GM23338 (cell line): ENCODE measurements around the gene SRPK2. TPM values are rescaled to one million over a fixed set of nuclear protein-coding genes. Genes with fewer than 3 reads are reported as not detected.
"Not testable (repeated sequence)": the region's sequence is repeated elsewhere in the genome, so short reads cannot be mapped to it uniquely, and the experiment has no call there.

Experiments used
- ATAC-seq: fragments of 200-7000 bp; cut with Tn5 transposase; 3 replicates; pipeline ENCODE4 v1.9.1; 2020
- DNase-seq: peaks from one replicate; pipeline ENCODE4 v3.0.0-alpha.2; 2015; ENCODE audit warnings: low spot score
- H2AFZ ChIP-seq: fragments of 200-600 bp; sonication (generic); 2 replicates; pipeline ENCODE4 v1.8.0; 2016; ENCODE audit warnings: antibody characterized with exemption, mild to moderate bottlenecking, moderate library complexity
- H3F3A ChIP-seq: fragments of 200-600 bp; sonication (generic); replicated peaks from 2 replicates; pipeline ENCODE4 v1.8.0; 2017; ENCODE audit warnings: antibody characterized with exemption, mixed run types, low read depth
- H3K27ac ChIP-seq: fragments of 200-600 bp; sonication (generic); 2 replicates; pipeline ENCODE4 v1.6.1; 2016; ENCODE audit warnings: low read depth
- H3K27me3 ChIP-seq: fragments of 200-600 bp; sonication (generic); 2 replicates; pipeline ENCODE4 v1.8.0; 2016; ENCODE audit warnings: mild to moderate bottlenecking, mixed run types, moderate library complexity; ENCODE audit not compliant: insufficient read depth
- H3K36me3 ChIP-seq: fragments of 200-600 bp; sonication (generic); 2 replicates; pipeline ENCODE4 v1.8.0; 2016; ENCODE audit warnings: mild to moderate bottlenecking; ENCODE audit not compliant: insufficient read depth
- H3K4me1 ChIP-seq: fragments of 200-600 bp; sonication (generic); 2 replicates; pipeline ENCODE4 v1.8.0; 2016; ENCODE audit warnings: mild to moderate bottlenecking, moderate library complexity; ENCODE audit not compliant: insufficient read depth
- H3K4me2 ChIP-seq: fragments of 200-600 bp; sonication (generic); 2 replicates; pipeline ENCODE4 v1.7.1; 2017; ENCODE audit warnings: mixed run types
- H3K4me3 ChIP-seq: fragments of 200-600 bp; sonication (generic); 2 replicates; pipeline ENCODE4 v1.6.1; 2016; ENCODE audit warnings: mixed run types
- H3K79me2 ChIP-seq: fragments of 200-600 bp; sonication (generic); replicated peaks from 2 replicates; pipeline ENCODE4 v1.8.0; 2017; ENCODE audit warnings: mild to moderate bottlenecking; ENCODE audit not compliant: insufficient read depth
- H3K9me2 ChIP-seq: fragments of 200-600 bp; sonication (generic); 2 replicates; pipeline ENCODE4 v1.8.0; 2017; ENCODE audit not compliant: insufficient read depth
- H4K20me1 ChIP-seq: fragments of 200-600 bp; sonication (generic); replicated peaks from 2 replicates; pipeline ENCODE4 v1.8.0; 2017; ENCODE audit warnings: mild to moderate bottlenecking; ENCODE audit not compliant: insufficient read depth
- H3K27ac Mint-ChIP-seq: 2 replicates; pipeline ENCODE4 v1.8.0; 2020; ENCODE audit warnings: inconsistent platforms, mild to moderate bottlenecking, moderate library complexity, mixed read lengths
- H3K27me3 Mint-ChIP-seq: 3 replicates; pipeline ENCODE4 v1.8.0; 2022; ENCODE audit warnings: low read depth, mild to moderate bottlenecking, moderate library complexity, mixed read lengths, inconsistent platforms; ENCODE audit not compliant: insufficient read depth, poor library complexity
- H3K36me3 Mint-ChIP-seq: 3 replicates; pipeline ENCODE4 v1.8.0; 2021; ENCODE audit warnings: low read depth, mild to moderate bottlenecking, inconsistent platforms, moderate library complexity, mixed read lengths
- H3K4me1 Mint-ChIP-seq: 3 replicates; pipeline ENCODE4 v1.8.0; 2020; ENCODE audit warnings: mild to moderate bottlenecking, inconsistent platforms, mixed read lengths
- H3K4me3 Mint-ChIP-seq: 3 replicates; pipeline ENCODE4 v1.8.0; 2021; ENCODE audit warnings: moderate library complexity, mild to moderate bottlenecking, inconsistent platforms, mixed read lengths
- H3K9me3 Mint-ChIP-seq: 3 replicates; pipeline ENCODE4 v1.8.0; 2020; ENCODE audit warnings: moderate library complexity, mild to moderate bottlenecking, inconsistent platforms, mixed read lengths
- CREB1 ChIP-seq: fragments of 250-450 bp; sonication (Bioruptor Pico); IDR thresholded peaks from 2 replicates; pipeline ENCODE4 v1.5.0; 2020; ENCODE audit warnings: low read depth, mild to moderate bottlenecking, moderate library complexity
- JUNB ChIP-seq: IDR thresholded peaks from one replicate; pipeline ENCODE4 v1.6.1; 2016; ENCODE audit warnings: antibody characterized with exemption; ENCODE audit not compliant: unreplicated experiment
- ZNF114 ChIP-seq: fragments of 250-450 bp; sonication (Bioruptor Pico); IDR thresholded peaks from 2 replicates; pipeline ENCODE4 v1.5.0; 2020; ENCODE audit warnings: mild to moderate bottlenecking, moderate library complexity
- polyA plus RNA-seq: library from polyadenylated mRNA; unstranded; fragments of >200 nt; fragmentation: Nextera tagmentation; extraction: Ambion mirVana; gene quantifications from 2 replicates; pipeline ENCODE4 v1.2.1, GENCODE V29; 2016
- total RNA-seq: library from RNA; depleted of rRNA; stranded (reverse); fragments of >200 nt; shearing (Covaris generic); gene quantifications from 2 replicates; pipeline ENCODE4 v1.2.3, GENCODE V29; 2014
- TF ChIP-seq, protein P1 (sequence below): IDR thresholded peaks from one replicate; pipeline ENCODE4 v1.6.1; 2018; ENCODE audit warnings: antibody characterized with exemption; ENCODE audit not compliant: unreplicated experiment

The SRPK2 gene
- total and polyA plus RNA-seq, 2 experiments from 2014 or later = 66.3 to 91.5 TPM

DNA sequence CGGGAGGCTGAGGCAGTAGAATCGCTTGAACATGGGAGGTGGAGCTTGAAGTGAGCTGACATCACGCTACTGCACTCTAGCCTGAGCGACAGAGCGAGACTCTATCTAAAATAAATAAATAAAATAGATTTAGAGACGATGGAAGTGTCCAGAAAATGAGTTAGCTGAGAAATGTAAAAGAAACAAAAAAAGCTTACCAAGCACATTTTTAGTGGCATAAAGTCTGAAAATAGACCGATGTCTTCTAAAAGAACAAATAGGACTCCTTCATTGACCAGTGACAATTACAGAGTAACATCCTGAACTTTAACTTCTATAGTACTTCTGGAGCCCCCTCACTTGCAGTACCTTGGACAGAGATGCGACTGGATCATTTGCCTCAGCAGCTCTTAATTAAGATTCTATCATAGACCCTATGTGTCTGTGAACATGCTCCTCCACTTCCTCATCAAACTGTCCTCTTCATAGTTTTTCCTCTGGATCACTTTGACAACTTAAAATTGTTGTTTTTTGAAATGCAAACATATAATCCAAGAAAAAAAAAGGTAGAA lies 25.2 kb upstream of the SRPK2 start:
- Histone ChIP-seq H3K79me2 (no peaks in the 10 kb centered on the region), H3K36me3 (no peaks in the 10 kb centered on the region; the same call in 1 of the 2 replicates), H3K27ac (no peak overlapping the region), H3K9me2 (no peaks in the 10 kb centered on the region), H3K4me2 (no peak overlapping the region), H3K4me1 (no peaks in the 10 kb centered on the region), H3K27me3 (no peaks in the 10 kb centered on the region), H4K20me1 (no peaks in the 10 kb centered on the region), H3F3A (no peaks in the 10 kb centered on the region), H3K4me3 (no peak overlapping the region), H2AFZ (no peak overlapping the region)
- peak; percentile 21 for DNase-seq
- H3K9me3 Mint-ChIP-seq = peaks cover 3% of the 10 kb centered on the region; the same call in 2 of the 3 replicates
- no peaks in the 10 kb centered on the region for H3K4me1 Mint-ChIP-seq
- H3K27ac Mint-ChIP-seq = no peak overlapping the region
- peak; percentile 39 for ATAC-seq
- no peak overlapping the region for H3K4me3 Mint-ChIP-seq
- H3K36me3 Mint-ChIP-seq = no peaks in the 10 kb centered on the region; the same call in 2 of the 3 replicates
- H3K27me3 Mint-ChIP-seq = peaks cover 2% of the 10 kb centered on the region
- TF ChIP-seq CREB1 (CRISPR knock-in tag) (no peak), JUNB (no peak), ZNF114 (CRISPR knock-in tag) (no peak)
- TF ChIP-seq, protein P1, sequence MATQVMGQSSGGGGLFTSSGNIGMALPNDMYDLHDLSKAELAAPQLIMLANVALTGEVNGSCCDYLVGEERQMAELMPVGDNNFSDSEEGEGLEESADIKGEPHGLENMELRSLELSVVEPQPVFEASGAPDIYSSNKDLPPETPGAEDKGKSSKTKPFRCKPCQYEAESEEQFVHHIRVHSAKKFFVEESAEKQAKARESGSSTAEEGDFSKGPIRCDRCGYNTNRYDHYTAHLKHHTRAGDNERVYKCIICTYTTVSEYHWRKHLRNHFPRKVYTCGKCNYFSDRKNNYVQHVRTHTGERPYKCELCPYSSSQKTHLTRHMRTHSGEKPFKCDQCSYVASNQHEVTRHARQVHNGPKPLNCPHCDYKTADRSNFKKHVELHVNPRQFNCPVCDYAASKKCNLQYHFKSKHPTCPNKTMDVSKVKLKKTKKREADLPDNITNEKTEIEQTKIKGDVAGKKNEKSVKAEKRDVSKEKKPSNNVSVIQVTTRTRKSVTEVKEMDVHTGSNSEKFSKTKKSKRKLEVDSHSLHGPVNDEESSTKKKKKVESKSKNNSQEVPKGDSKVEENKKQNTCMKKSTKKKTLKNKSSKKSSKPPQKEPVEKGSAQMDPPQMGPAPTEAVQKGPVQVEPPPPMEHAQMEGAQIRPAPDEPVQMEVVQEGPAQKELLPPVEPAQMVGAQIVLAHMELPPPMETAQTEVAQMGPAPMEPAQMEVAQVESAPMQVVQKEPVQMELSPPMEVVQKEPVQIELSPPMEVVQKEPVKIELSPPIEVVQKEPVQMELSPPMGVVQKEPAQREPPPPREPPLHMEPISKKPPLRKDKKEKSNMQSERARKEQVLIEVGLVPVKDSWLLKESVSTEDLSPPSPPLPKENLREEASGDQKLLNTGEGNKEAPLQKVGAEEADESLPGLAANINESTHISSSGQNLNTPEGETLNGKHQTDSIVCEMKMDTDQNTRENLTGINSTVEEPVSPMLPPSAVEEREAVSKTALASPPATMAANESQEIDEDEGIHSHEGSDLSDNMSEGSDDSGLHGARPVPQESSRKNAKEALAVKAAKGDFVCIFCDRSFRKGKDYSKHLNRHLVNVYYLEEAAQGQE = peak; percentile 73

DNA sequence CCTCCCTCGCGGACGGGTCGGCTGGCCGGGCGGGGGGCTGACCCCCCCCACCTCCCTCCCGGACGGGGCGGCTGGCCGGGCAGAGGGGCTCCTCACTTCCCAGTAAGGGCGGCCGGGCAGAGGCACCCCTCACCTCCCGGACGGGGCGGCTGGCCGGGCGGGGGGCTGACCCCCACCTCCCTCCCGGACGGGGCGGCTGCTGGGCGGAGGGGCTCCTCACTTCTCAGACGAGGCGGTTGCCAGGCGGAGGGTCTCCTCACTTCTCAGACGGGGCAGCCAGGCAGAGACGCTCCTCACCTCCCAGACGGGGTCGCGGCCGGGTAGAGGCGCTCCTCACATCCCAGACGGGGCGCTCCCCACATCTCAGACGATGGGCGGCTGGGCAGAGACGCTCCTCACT lies 22.1 kb upstream of the SRPK2 start:
- H3K9me2 ChIP-seq, H3K4me3 Mint-ChIP-seq, H3K4me1 Mint-ChIP-seq, H3K36me3 ChIP-seq, H3K4me2 ChIP-seq, H3K9me3 Mint-ChIP-seq, H3K79me2 ChIP-seq, H2AFZ ChIP-seq, H3K36me3 Mint-ChIP-seq, H3K27ac Mint-ChIP-seq, H3K4me3 ChIP-seq, H3K27me3 Mint-ChIP-seq, H3K4me1 ChIP-seq, DNase-seq, ATAC-seq, H4K20me1 ChIP-seq, H3K27me3 ChIP-seq, H3F3A ChIP-seq, H3K27ac ChIP-seq: not testable (repeated sequence)

DNA sequence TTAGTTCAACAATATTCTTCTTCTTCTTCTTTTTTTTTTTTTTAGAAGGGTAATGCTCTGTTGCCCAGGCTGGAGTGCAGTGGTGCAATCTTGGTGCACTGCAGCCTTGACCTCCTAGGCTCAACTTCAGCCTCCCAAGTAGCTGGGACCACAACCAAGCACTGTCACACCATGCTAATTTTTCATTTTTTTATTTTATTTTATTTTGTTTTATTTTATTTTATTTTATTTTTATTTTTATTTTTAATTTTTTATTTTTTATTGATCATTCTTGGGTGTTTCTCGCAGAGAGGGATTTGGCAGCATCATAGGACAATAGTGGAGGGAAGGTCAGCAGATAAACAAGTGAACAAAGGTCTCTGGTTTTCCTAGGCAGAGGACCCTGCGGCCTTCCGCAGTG lies 21.1 kb upstream of the SRPK2 start:
- not testable (repeated sequence) for H3K27me3 ChIP-seq, ATAC-seq, H3K79me2 ChIP-seq, H3K4me2 ChIP-seq, H2AFZ ChIP-seq, H3K4me1 Mint-ChIP-seq, DNase-seq, H3K9me2 ChIP-seq, H3K27me3 Mint-ChIP-seq, H3F3A ChIP-seq, H3K4me3 Mint-ChIP-seq, H3K27ac Mint-ChIP-seq, H3K36me3 Mint-ChIP-seq, H4K20me1 ChIP-seq, H3K9me3 Mint-ChIP-seq, H3K4me1 ChIP-seq, H3K4me3 ChIP-seq, H3K36me3 ChIP-seq, H3K27ac ChIP-seq
